ENCODE results near the gene GLIS2. TPM values are rescaled to one million over a fixed set of nuclear protein-coding genes. Genes with fewer than 3 reads are reported as not detected.
A peak's percentile ranks its signal among the peaks of the same experiment; 100 is the strongest.

Gene GLIS2
- total and polyA plus RNA-seq, 10 donors: 0.89 to 8.4 (median 3.3) TPM

- H3K27ac ChIP-seq: peak overlapping the region in 2 of 8 donors; percentile 70 to 75
- H3K27me3 ChIP-seq (replicated peaks in 1 of 7): peaks cover 0 to 29% (median 0%) of the 10 kb centered on the region in 7 donors
- no peaks in the 10 kb centered on the region for H3K36me3 ChIP-seq
- 76 to 94% (median 90%) methylated on average over 15 to 30 of the region's 30 CpGs for WGBS, 5 donors
- TF ChIP-seq, protein P1, sequence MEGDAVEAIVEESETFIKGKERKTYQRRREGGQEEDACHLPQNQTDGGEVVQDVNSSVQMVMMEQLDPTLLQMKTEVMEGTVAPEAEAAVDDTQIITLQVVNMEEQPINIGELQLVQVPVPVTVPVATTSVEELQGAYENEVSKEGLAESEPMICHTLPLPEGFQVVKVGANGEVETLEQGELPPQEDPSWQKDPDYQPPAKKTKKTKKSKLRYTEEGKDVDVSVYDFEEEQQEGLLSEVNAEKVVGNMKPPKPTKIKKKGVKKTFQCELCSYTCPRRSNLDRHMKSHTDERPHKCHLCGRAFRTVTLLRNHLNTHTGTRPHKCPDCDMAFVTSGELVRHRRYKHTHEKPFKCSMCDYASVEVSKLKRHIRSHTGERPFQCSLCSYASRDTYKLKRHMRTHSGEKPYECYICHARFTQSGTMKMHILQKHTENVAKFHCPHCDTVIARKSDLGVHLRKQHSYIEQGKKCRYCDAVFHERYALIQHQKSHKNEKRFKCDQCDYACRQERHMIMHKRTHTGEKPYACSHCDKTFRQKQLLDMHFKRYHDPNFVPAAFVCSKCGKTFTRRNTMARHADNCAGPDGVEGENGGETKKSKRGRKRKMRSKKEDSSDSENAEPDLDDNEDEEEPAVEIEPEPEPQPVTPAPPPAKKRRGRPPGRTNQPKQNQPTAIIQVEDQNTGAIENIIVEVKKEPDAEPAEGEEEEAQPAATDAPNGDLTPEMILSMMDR (IDR thresholded peaks at IDR 0.05 in 8 of 11, conservative IDR thresholded peaks at IDR 0.05 in 3 of 11): no peak
- no peak for TF ChIP-seq POLR2A (IDR thresholded peaks at IDR 0.05)
- no peak for TF ChIP-seq POLR2AphosphoS5 (IDR thresholded peaks at IDR 0.05)
- DNase-seq: no peak
- H3K4me1 ChIP-seq: peaks cover 17 to 86% (median 63%) of the 10 kb centered on the region in 6 donors
- intact Hi-C loops (cut with DNase I; ENCODE audit: low total_unique reads): no loop called here
- H3K9me3 ChIP-seq: no peaks in the 10 kb centered on the region
- H3K4me3 ChIP-seq: no peak overlapping the region
Observed at GRCh38 chr16:4322121-4323052, 6.5 kb downstream of the GLIS2 start.

- no peak for DNase-seq
- peaks cover 0 to 31% (median 0%) of the 10 kb centered on the region in 7 donors for H3K27me3 ChIP-seq (replicated peaks in 1 of 7)
- H3K4me1 ChIP-seq: peaks cover 22 to 86% (median 64%) of the 10 kb centered on the region in 6 donors
- TF ChIP-seq POLR2AphosphoS5 (IDR thresholded peaks at IDR 0.05): peak in 1 of 3 donors; percentile 25
- TF ChIP-seq, protein P1 (IDR thresholded peaks at IDR 0.05 in 8 of 11, conservative IDR thresholded peaks at IDR 0.05 in 3 of 11): no peak
- peak overlapping the region in 7 of 8 donors; percentile 26 to 75 (median 66) for H3K27ac ChIP-seq
- intact Hi-C loops (cut with DNase I; ENCODE audit: low total_unique reads): no loop called here
- no peak overlapping the region for H3K4me3 ChIP-seq
- no peaks in the 10 kb centered on the region for H3K9me3 ChIP-seq
- 66 to 77% (median 72%) methylated on average over 9 to 21 of the region's 21 CpGs for WGBS, 5 donors
- H3K36me3 ChIP-seq: no peaks in the 10 kb centered on the region
Observed at GRCh38 chr16:4323071-4323844, 7.4 kb downstream of the GLIS2 start.

DNA sequence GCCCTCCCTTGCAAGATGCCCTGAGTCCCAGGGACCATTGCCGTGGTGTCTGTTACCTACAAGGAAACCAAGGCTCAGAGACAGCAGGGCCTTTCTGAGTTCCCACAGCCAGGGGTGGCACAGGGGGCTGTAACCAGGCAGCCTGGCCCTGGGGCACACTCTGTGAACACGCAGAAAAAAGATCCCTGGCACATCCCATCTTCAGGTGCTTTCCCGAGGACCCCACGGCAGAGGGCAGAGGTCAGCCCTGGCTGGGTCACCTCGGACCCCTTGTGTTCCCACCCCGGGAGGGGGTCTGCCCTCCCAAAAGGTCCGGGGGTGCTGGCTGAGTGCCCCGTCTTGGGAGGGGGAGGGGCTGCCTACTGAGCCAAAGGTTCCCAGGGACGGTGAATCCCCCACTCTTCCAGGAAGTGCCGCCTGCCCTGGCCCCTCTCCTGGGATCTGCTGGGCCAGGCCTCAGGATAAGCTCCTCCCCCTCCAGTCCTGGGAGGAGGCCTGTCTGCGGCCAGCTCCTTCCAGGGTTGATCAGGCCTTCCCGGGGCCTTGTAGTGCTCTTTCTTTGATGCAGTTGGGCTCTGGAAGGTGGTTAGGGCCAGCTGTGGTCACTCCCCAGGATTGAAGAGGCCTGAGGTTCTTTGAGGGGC is 8.1 kb downstream of the GLIS2 start:
- Histone ChIP-seq H3K27ac (peak overlapping the region in 7 of 8 donors; percentile 26 to 75 (median 66)), H3K36me3 (no peaks in the 10 kb centered on the region), H3K4me3 (no peak overlapping the region), H3K27me3 (replicated peaks in 1 of 7) (peaks cover 0 to 37% (median 0%) of the 10 kb centered on the region in 7 donors), H3K9me3 (no peaks in the 10 kb centered on the region), H3K4me1 (peaks cover 27 to 86% (median 64%) of the 10 kb centered on the region in 6 donors)
- DNase-seq: no peak
- TF ChIP-seq POLR2AphosphoS5 (IDR thresholded peaks at IDR 0.05): peak in 1 of 3 donors; percentile 19
- TF ChIP-seq POLR2A (IDR thresholded peaks at IDR 0.05): no peak
- intact Hi-C loops (cut with DNase I; ENCODE audit: low total_unique reads): no loop called here
- WGBS, 5 donors: 40 to 100% (median 63%) methylated on average over 1 to 12 of the region's 12 CpGs

DNA sequence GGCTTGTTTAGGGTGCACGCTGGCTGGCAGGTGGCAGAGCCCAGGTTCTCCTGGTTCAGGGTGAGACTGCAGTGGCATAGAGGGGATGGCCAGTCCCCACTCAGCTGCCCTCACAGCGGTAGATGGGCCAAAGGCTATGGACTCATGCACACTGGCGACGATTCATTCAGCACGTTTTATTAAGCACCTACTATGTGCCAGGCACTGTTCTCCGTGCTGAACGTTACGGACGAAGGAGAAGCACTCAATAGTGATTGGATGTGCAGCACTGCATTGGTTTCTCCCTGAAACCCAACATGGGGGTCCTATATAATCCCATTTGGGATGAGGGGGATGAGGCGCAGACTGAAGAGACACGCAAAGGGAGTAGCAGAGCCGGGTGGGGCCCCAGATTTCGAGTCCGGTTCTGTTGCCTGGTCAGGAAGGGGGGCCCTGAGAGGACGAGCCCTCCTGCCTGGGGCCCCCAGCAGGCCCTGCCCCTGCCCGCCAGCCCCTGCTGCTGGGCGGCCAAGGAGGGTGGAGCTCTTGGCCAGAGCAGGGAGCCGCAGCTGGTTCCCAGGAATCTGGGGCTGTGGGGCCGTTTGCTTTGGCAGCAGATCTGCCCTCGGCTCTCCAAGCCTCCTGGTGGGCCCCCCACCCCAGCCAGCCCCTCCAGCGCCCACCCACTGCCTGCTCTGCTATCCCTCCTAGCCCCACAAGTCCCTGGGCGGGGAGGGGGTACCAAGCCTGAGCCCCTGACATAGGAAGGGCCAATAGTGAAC is 8.8 kb downstream of the GLIS2 start:
- H3K27ac ChIP-seq: peak overlapping the region in 4 of 8 donors; percentile 66 to 75 (median 72)
- TF ChIP-seq POLR2AphosphoS5 (IDR thresholded peaks at IDR 0.05) (no peak), POLR2A (IDR thresholded peaks at IDR 0.05) (no peak)
- TF ChIP-seq, protein P1 (IDR thresholded peaks at IDR 0.05 in 8 of 11, conservative IDR thresholded peaks at IDR 0.05 in 3 of 11): no peak
- no peak overlapping the region for H3K4me3 ChIP-seq
- DNase-seq: no peak
- no peaks in the 10 kb centered on the region for H3K36me3 ChIP-seq
- 82 to 88% (median 84%) methylated on average over 19 to 22 of the region's 22 CpGs for WGBS, 5 donors
- H3K4me1 ChIP-seq: peaks cover 32 to 86% (median 63%) of the 10 kb centered on the region in 6 donors
- peaks cover 0 to 29% (median 0%) of the 10 kb centered on the region in 7 donors for H3K27me3 ChIP-seq (replicated peaks in 1 of 7)
- intact Hi-C loops (cut with DNase I; ENCODE audit: low total_unique reads): no loop called here
- H3K9me3 ChIP-seq: no peaks in the 10 kb centered on the region
